Right hindlimb (tissue), 1 donor: ENCODE data around the gene PIAS4.

Experiments
- DNase-seq: peaks from one replicate; pipeline ENCODE4 v3.0.0-alpha.2; 2018

Gene PIAS4

GRCh38 chr19:3977242-3978143 lies 30.0 kb upstream of the PIAS4 start:
- no peak for DNase-seq

GRCh38 chr19:3978145-3978544 lies 29.4 kb upstream of the PIAS4 start:
- DNase-seq = no peak

- DNase-seq = no peak
Observed at GRCh38 chr19:3979289-3979673, 28.3 kb upstream of the PIAS4 start.

- DNase-seq = no peak
Observed at GRCh38 chr19:3979674-3980352, 27.7 kb upstream of the PIAS4 start.

GRCh38 chr19:3980353-3981251 lies 26.9 kb upstream of the PIAS4 start:
- DNase-seq = no peak

- DNase-seq = no peak
Observed at GRCh38 chr19:3981373-3981735, 26.2 kb upstream of the PIAS4 start.

- no peak for DNase-seq
Observed at GRCh38 chr19:3981736-3982681, 25.5 kb upstream of the PIAS4 start.

GRCh38 chr19:3982701-3983541 lies 24.6 kb upstream of the PIAS4 start:
- DNase-seq = no peak

GRCh38 chr19:3983542-3983914 lies 24.0 kb upstream of the PIAS4 start:
- no peak for DNase-seq

GRCh38 chr19:3983936-3984583 lies 23.5 kb upstream of the PIAS4 start:
- no peak for DNase-seq

GRCh38 chr19:3984584-3984907 lies 23.0 kb upstream of the PIAS4 start:
- no peak for DNase-seq

- DNase-seq = peak; percentile 91
Observed at GRCh38 chr19:3984908-3985642, 22.5 kb upstream of the PIAS4 start, which contains the start of gene EEF2. EEF2 (minus strand) TSS chr19:3985463; CDS start chr19:3985380, 83 bp downstream.

- DNase-seq = no peak
Observed at GRCh38 chr19:3985643-3986259, 21.8 kb upstream of the PIAS4 start.

GRCh38 chr19:3986260-3987041 lies 21.1 kb upstream of the PIAS4 start:
- no peak for DNase-seq

- DNase-seq = peak; percentile 90
Observed at GRCh38 chr19:3987619-3988371, 19.7 kb upstream of the PIAS4 start.

GRCh38 chr19:3990815-3991117 lies 16.8 kb upstream of the PIAS4 start:
- no peak for DNase-seq

- DNase-seq = no peak
Observed at GRCh38 chr19:3995607-3996006, 11.9 kb upstream of the PIAS4 start.
